ENCODE results near the gene RAB40C.
A peak's percentile ranks its signal among the peaks of the same experiment; 100 is the strongest.

GRCh38 chr16:589658-590187 lies at the start of gene RAB40C:
- peak in 1 of 3 donors; percentile 21 for TF ChIP-seq CTCF (IDR thresholded peaks at IDR 0.05)
- TF ChIP-seq POLR2A (IDR thresholded peaks at IDR 0.05), result no peak
- TF ChIP-seq POLR2AphosphoS5 (IDR thresholded peaks at IDR 0.05), result peak; percentile 15 to 89 (median 81)
